RWPE2 (cell line): Measurements from ENCODE around the gene CDC42EP2.

ENCODE experiments used
- ATAC-seq: fragments of 200-7000 bp; cut with Tn5 transposase; 3 replicates; pipeline ENCODE4 v1.9.1; 2021; ENCODE audit warnings: low read depth
- DNase-seq: peaks from one replicate; pipeline ENCODE4 v3.0.0-alpha.2; 2020; ENCODE audit warnings: low spot score
- H3K27ac ChIP-seq: fragments of 450-650 bp; 2 replicates; pipeline ENCODE4 v1.5.1; 2017; ENCODE audit warnings: mild to moderate bottlenecking; ENCODE audit not compliant: poor library complexity, severe bottlenecking
- H3K27me3 ChIP-seq: fragments of 250-450 bp; sonication (Bioruptor Pico); 2 replicates; pipeline ENCODE4 v1.5.1; 2021; ENCODE audit warnings: mild to moderate bottlenecking, moderate library complexity; ENCODE audit not compliant: insufficient read depth, poor library complexity, severe bottlenecking
- H3K36me3 ChIP-seq: fragments of 250-450 bp; sonication (Bioruptor Pico); 2 replicates; pipeline ENCODE4 v1.5.1; 2020; ENCODE audit warnings: low read depth, mild to moderate bottlenecking, moderate library complexity
- H3K4me1 ChIP-seq: fragments of 250-450 bp; sonication (Bioruptor Pico); 2 replicates; pipeline ENCODE4 v1.5.1; 2021; ENCODE audit warnings: mild to moderate bottlenecking, moderate library complexity; ENCODE audit not compliant: insufficient read depth, poor library complexity, severe bottlenecking
- H3K4me3 ChIP-seq: fragments of 250-450 bp; sonication (Bioruptor Pico); 2 replicates; pipeline ENCODE4 v1.5.1; 2021; ENCODE audit warnings: mild to moderate bottlenecking, moderate library complexity; ENCODE audit not compliant: severe bottlenecking
- H3K9me3 ChIP-seq: fragments of 250-450 bp; sonication (Bioruptor Pico); 2 replicates; pipeline ENCODE4 v1.5.1; 2021; ENCODE audit warnings: mild to moderate bottlenecking, moderate library complexity; ENCODE audit not compliant: severe bottlenecking
- TF ChIP-seq, protein P1 (sequence below): fragments of 450-650 bp; IDR thresholded peaks from one replicate; pipeline ENCODE4 v1.5.1; 2017; ENCODE audit warnings: mild to moderate bottlenecking, moderate library complexity; ENCODE audit not compliant: poor library complexity, severe bottlenecking

The CDC42EP2 gene

DNA sequence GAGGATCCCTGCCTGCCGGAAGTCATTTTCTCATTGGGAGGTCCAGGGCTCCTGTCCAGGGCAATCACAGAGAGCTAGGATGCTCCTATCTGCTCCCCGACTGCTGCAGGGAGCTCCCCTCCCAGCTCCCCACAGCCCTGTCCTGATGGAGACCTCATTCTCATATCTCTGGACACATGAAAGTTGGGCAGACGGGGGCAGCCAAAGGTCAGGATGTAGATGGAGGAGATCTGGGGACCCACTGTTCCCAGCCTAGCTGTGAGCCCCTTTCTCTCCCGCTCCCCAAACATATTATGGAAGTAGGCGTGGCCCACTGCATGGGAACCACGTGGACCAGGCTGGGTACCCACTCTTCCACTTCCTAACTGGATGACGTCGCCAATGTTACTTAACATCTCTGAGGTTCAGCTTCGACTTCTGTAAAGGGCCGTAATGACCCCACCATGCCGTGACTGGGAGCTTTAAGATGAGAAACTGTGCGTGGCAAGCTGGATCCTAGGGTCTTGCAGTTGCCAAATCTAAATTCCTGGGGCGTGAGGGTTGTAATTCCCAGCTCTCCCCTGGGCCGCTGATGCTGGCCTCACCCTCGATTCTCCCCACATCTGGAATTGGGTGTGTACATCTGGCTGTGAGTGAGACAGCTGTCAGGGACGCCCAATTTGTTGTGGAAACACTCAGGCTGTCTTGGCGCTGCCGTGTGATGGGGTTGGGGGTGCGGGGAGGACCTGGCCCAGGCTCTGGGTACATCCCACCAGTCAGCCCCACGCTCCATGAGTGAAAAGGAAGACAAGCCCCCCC, 1.8 kb downstream of the CDC42EP2 start:
- DNase-seq: no peak
- no peaks in the 10 kb centered on the region for H3K9me3 ChIP-seq
- ATAC-seq: peak; percentile 10
- no peaks in the 10 kb centered on the region for H3K27me3 ChIP-seq
- H3K4me1 ChIP-seq: peaks cover 28% of the 10 kb centered on the region
- TF ChIP-seq, protein P1, sequence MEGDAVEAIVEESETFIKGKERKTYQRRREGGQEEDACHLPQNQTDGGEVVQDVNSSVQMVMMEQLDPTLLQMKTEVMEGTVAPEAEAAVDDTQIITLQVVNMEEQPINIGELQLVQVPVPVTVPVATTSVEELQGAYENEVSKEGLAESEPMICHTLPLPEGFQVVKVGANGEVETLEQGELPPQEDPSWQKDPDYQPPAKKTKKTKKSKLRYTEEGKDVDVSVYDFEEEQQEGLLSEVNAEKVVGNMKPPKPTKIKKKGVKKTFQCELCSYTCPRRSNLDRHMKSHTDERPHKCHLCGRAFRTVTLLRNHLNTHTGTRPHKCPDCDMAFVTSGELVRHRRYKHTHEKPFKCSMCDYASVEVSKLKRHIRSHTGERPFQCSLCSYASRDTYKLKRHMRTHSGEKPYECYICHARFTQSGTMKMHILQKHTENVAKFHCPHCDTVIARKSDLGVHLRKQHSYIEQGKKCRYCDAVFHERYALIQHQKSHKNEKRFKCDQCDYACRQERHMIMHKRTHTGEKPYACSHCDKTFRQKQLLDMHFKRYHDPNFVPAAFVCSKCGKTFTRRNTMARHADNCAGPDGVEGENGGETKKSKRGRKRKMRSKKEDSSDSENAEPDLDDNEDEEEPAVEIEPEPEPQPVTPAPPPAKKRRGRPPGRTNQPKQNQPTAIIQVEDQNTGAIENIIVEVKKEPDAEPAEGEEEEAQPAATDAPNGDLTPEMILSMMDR: no peak
- H3K27ac ChIP-seq: peak overlapping the region; percentile 93
- H3K4me3 ChIP-seq: peak overlapping the region; percentile 79
- peaks cover 19% of the 10 kb centered on the region for H3K36me3 ChIP-seq

DNA sequence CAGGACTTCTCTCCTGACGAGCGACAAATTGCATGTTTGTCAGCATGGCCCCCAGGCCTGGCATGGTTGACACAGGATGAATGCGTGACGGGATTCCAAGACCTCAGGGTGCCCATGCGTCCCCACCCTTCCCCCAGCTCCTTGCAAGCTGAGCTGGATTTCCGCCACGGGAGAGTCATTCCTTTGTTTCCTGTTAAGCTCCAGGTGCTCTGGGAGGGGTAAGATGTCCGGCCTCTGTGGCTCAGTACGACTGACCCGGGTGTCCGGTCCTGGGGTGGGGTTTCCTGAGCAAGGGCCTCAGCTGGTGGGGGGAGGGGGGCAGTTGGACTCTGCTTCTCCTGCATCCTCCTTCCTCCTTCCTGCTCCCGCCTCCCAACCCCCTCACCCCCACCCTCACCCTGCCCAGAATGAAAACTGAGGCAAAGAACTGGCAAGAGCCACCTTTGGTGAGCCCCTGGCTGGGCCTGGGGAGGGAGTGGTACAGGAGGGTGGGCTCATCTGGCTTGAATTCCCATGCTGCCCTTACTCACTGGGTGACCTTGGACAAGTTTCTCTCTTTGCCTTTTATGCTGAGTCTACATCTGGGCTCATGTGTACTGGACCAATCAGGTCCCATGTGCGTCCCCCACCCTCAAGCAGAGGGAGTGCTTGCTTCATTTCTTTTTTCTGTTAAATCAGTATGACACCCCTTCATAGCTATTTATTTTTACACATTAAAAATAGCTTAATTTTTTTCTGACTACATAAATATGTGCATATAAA, 2.5 kb downstream of the CDC42EP2 start:
- Histone ChIP-seq H3K27me3 (no peaks in the 10 kb centered on the region), H3K36me3 (peaks cover 27% of the 10 kb centered on the region), H3K4me3 (peak overlapping the region; percentile 79), H3K9me3 (no peaks in the 10 kb centered on the region), H3K27ac (peak overlapping the region; percentile 93), H3K4me1 (peaks cover 24% of the 10 kb centered on the region)
- TF ChIP-seq, protein P1: peak; percentile 5
- DNase-seq (peak; percentile 96), ATAC-seq (peak; percentile 59)

DNA sequence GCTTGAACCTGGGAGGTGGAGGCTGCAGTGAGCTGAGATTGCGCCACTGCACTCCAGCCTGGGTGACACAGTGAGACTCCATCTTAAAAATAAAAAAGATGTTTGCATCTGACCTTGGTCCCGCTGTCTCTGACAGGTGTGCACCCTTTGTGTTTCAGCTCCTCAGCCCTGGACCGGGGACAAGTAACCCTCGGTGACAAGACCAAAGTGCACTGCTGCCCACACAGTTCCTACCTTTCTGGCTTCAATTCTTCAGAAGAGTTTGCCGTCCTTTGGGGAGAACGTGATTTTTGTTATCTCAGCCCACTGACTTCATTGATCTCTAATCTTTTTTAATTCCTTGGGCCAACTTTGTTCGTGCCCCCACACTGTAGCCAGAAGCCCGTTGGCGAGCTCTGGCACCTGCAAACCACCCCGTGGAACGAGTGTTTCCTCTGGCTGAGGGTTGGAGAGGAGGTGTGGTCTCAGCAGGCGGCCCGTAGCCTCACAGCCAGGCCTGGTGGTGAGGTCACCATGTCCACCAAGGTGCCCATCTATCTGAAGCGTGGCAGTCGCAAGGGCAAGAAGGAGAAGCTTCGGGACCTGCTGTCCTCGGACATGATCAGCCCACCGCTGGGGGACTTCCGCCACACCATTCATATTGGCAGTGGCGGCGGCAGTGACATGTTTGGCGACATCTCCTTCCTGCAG, 5.9 kb downstream of the CDC42EP2 start:
- Histone ChIP-seq H3K27ac (no peak overlapping the region), H3K36me3 (peaks cover 33% of the 10 kb centered on the region), H3K4me3 (no peak overlapping the region), H3K4me1 (peaks cover 15% of the 10 kb centered on the region), H3K27me3 (no peaks in the 10 kb centered on the region), H3K9me3 (no peaks in the 10 kb centered on the region)
- no peak for ATAC-seq
- no peak for DNase-seq
- TF ChIP-seq, protein P1: no peak

DNA sequence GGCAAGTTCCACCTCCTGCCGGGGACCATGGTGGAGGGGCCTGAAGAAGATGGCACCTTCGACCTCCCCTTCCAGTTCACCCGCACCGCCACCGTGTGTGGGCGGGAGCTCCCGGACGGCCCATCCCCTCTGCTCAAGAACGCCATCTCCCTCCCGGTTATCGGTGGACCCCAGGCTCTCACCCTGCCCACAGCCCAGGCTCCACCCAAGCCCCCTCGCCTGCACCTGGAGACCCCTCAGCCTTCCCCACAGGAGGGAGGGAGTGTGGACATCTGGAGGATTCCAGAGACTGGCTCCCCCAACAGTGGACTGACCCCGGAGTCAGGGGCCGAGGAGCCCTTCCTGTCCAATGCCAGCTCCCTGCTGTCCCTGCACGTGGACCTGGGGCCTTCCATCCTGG, 6.4 kb downstream of the CDC42EP2 start:
- Histone ChIP-seq H3K36me3 (peaks cover 33% of the 10 kb centered on the region), H3K27me3 (no peaks in the 10 kb centered on the region), H3K4me1 (peaks cover 15% of the 10 kb centered on the region), H3K9me3 (no peaks in the 10 kb centered on the region), H3K27ac (no peak overlapping the region), H3K4me3 (no peak overlapping the region)
- TF ChIP-seq, protein P1: no peak
- ATAC-seq (no peak), DNase-seq (peak; percentile 56)
